CD14-positive monocyte (primary cell): ENCODE measurements around the gene GCNT1. TPM values are rescaled to one million over a fixed set of nuclear protein-coding genes. Genes with fewer than 3 reads are reported as not detected.
A peak's percentile ranks its signal among the peaks of the same experiment; 100 is the strongest.
"Not testable (repeated sequence)": the region's sequence is repeated elsewhere in the genome, so short reads cannot be mapped to it uniquely, and the experiment has no call there.

ENCODE experiments used
- DNase-seq, 3 donors: peaks; one replicate each; pipeline ENCODE4 v3.0.0-alpha.2; 2011 to 2022
- H2AFZ ChIP-seq: 2 replicates; pipeline ENCODE4 v1.6.0; 2012; ENCODE audit warnings: mild to moderate bottlenecking, low read depth, low read length, inconsistent platforms; ENCODE audit not compliant: insufficient read depth, poor library complexity, severe bottlenecking
- H3K27ac ChIP-seq, 2 donors: 1 replicate in 1 of 2; 2 replicates in 1 of 2; pipeline ENCODE4 v1.5.1; 2012 to 2013; ENCODE audit warnings: low read length in 2 of 2, control low read depth in 1 of 2, inconsistent platforms in 1 of 2, low read depth in 1 of 2, mild to moderate bottlenecking in 1 of 2
- H3K27me3 ChIP-seq, 2 donors: one replicate each; pipeline versions ENCODE4 v1.6.0 to v1.6.1; 2011 to 2013; ENCODE audit warnings: low read length in 2 of 2; ENCODE audit not compliant: control insufficient read depth in 2 of 2, insufficient read depth in 2 of 2
- H3K36me3 ChIP-seq, 2 donors: replicated peaks in 1 of 2; 1 replicate in 1 of 2; 2 replicates in 1 of 2; pipeline versions ENCODE4 v1.5.1 to v1.6.1; 2012 to 2013; ENCODE audit warnings: low read length in 2 of 2, control low read depth in 1 of 2, inconsistent platforms in 1 of 2, mild to moderate bottlenecking in 1 of 2; ENCODE audit not compliant: insufficient read depth in 2 of 2, control insufficient read depth in 1 of 2
- H3K4me1 ChIP-seq, 2 donors: 1 replicate in 1 of 2; 2 replicates in 1 of 2; pipeline versions ENCODE4 v1.5.1 to v1.6.1; 2012 to 2013; ENCODE audit warnings: low read length in 2 of 2, control low read depth in 1 of 2, inconsistent platforms in 1 of 2, mild to moderate bottlenecking in 1 of 2, moderate library complexity in 1 of 2; ENCODE audit not compliant: insufficient read depth in 2 of 2, control insufficient read depth in 1 of 2
- H3K4me2 ChIP-seq: replicated peaks from 2 replicates; pipeline ENCODE3; 2012; ENCODE audit warnings: low read length, moderate library complexity, mild to moderate bottlenecking; ENCODE audit not compliant: poor library complexity, severe bottlenecking; ENCODE audit errors: extremely low read depth
- H3K4me3 ChIP-seq, 3 experiments: fragments of 200-600 bp in 1 of 3; sonication (generic) in 1 of 3; replicated peaks in 1 of 3; 1 replicate in 2 of 3; 2 replicates in 1 of 3; pipeline ENCODE4 v1.5.1; 2011 to 2013; ENCODE audit warnings: low read length in 3 of 3, mild to moderate bottlenecking in 3 of 3, control low read depth in 2 of 3, low read depth in 2 of 3, inconsistent platforms in 1 of 3, moderate library complexity in 1 of 3
- H3K79me2 ChIP-seq: 2 replicates; pipeline ENCODE4 v1.6.0; 2012; ENCODE audit warnings: mild to moderate bottlenecking, control low read depth, inconsistent platforms, low read length, moderate library complexity; ENCODE audit not compliant: insufficient read depth
- H3K9ac ChIP-seq: 2 replicates; pipeline ENCODE4 v1.6.0; 2017; ENCODE audit warnings: low read length, mild to moderate bottlenecking; ENCODE audit not compliant: insufficient read depth, poor library complexity, severe bottlenecking
- H3K9me3 ChIP-seq, 2 donors: replicated peaks in 1 of 2; 1 replicate in 1 of 2; 2 replicates in 1 of 2; pipeline versions ENCODE4 v1.5.1 to v1.6.1; 2012 to 2013; ENCODE audit warnings: low read length in 2 of 2, control low read depth in 1 of 2; ENCODE audit not compliant: control insufficient read depth in 1 of 2, insufficient read depth in 1 of 2
- H4K20me1 ChIP-seq: 2 replicates; pipeline ENCODE4 v1.6.0; 2012; ENCODE audit warnings: mild to moderate bottlenecking, low read length, control low read depth, moderate library complexity; ENCODE audit not compliant: insufficient read depth
- H3K27ac Mint-ChIP-seq, 7 donors: one replicate each; pipeline ENCODE4 v1.8.0; 2020; ENCODE audit warnings: mild to moderate bottlenecking in 7 of 7, mixed read lengths in 7 of 7, moderate library complexity in 6 of 7, inconsistent platforms in 2 of 7
- H3K27me3 Mint-ChIP-seq, 3 donors: one replicate each; pipeline ENCODE4 v1.8.0; 2021 to 2022; ENCODE audit warnings: low read depth in 3 of 3, mild to moderate bottlenecking in 3 of 3, mixed read lengths in 3 of 3, moderate library complexity in 3 of 3, inconsistent platforms in 1 of 3
- H3K36me3 Mint-ChIP-seq, 2 donors: one replicate each; pipeline ENCODE4 v1.8.0; 2020; ENCODE audit warnings: mixed read lengths in 2 of 2, inconsistent platforms in 1 of 2, mild to moderate bottlenecking in 1 of 2
- H3K4me1 Mint-ChIP-seq: one replicate; pipeline ENCODE4 v1.8.0; 2020; ENCODE audit warnings: mild to moderate bottlenecking, mixed read lengths
- H3K4me3 Mint-ChIP-seq, 2 donors: one replicate each; pipeline ENCODE4 v1.8.0; 2020; ENCODE audit warnings: mild to moderate bottlenecking in 2 of 2, mixed read lengths in 2 of 2, moderate library complexity in 1 of 2
- H3K9me3 Mint-ChIP-seq, 7 donors: one replicate each; pipeline ENCODE4 v1.8.0; 2020 to 2022; ENCODE audit warnings: mixed read lengths in 7 of 7, mild to moderate bottlenecking in 6 of 7, moderate library complexity in 6 of 7, inconsistent platforms in 2 of 7
- WGBS: methylation state at CpG from one replicate; pipeline ENCODE4 v1.1.5; 2013; ENCODE audit warnings: missing lambda C conversion rate; ENCODE audit not compliant: insufficient coverage; 5-methylcytosine and 5-hydroxymethylcytosine counted together
- intact Hi-C, 2 donors: fragments of 100-400 bp; cut with micrococcal nuclease; formaldehyde crosslinking; loops; one replicate each; pipeline versions ENCODE4 v1.15.0 to v1.15.1; 2023
- polyA plus RNA-seq, 3 donors: library from polyadenylated mRNA; depleted of rRNA in 1 of 3; unstranded in 2 of 3; stranded (reverse) in 1 of 3; fragments of 300-500 nt in 2 of 3; fragments of >200 nt in 1 of 3; fragmentation: Illumina TruSeq in 2 of 3; gene quantifications; 1 replicate in 2 of 3; 2 replicates in 1 of 3; pipeline ENCODE4 v1.2.3, GENCODE V29; 2012 to 2021
- TF ChIP-seq, protein P1 (sequence below): fragments of 200-600 bp; IDR thresholded peaks from one replicate; pipeline ENCODE4 v1.8.0; 2022; ENCODE audit warnings: antibody characterized with exemption, mild to moderate bottlenecking

GCNT1 gene
- polyA plus RNA-seq, 3 donors = 8.4 to 15.4 (median 9.3) TPM

DNA sequence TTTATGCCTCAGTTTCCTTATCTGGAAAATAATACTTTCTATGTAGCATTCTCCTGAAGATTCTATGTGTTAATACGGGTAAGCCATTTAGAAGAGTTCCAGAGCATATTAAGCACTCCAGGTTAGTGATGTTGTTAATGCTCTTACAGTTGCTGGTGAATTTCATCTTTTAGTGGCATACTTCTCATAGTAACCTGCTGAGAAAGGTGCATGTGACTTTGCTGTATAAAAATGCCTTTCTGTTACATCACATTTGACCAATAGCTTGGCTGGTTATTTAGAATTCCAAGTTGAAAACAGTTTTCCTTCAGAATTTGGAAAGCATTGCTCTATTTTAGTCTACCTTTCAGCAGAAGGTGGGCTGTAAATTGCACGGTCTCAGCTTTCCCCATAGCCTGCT, 27.2 kb downstream of the GCNT1 start:
- Histone ChIP-seq H3K4me1 (peaks cover 28 to 48% of the 10 kb centered on the region in 2 donors), H3K36me3 (no peaks in the 10 kb centered on the region), H3K4me2 (no peak overlapping the region), H4K20me1 (no peaks in the 10 kb centered on the region), H3K79me2 (peaks cover 89% of the 10 kb centered on the region), H3K27me3 (no peaks in the 10 kb centered on the region), H2AFZ (no peak overlapping the region), H3K9me3 (no peaks in the 10 kb centered on the region), H3K27ac (peak overlapping the region in 1 of 2 donors; percentile 73), H3K9ac (no peak overlapping the region), H3K4me3 (no peak overlapping the region)
- DNase-seq = no peak
- H3K9me3 Mint-ChIP-seq = peaks cover 0 to 6% (median 3%) of the 10 kb centered on the region in 7 donors
- no CpG with 5 or more reads among the region's 2 CpGs for WGBS
- no peak overlapping the region for H3K4me3 Mint-ChIP-seq
- peaks cover 53% of the 10 kb centered on the region for H3K4me1 Mint-ChIP-seq
- peak overlapping the region in 1 of 7 donors; percentile 70 for H3K27ac Mint-ChIP-seq
- peaks cover 0 to 1% (median 0%) of the 10 kb centered on the region in 3 donors for H3K27me3 Mint-ChIP-seq
- H3K36me3 Mint-ChIP-seq = peaks cover 2 to 32% of the 10 kb centered on the region in 2 donors
- intact Hi-C loops = no loop called here
- TF ChIP-seq, protein P1, sequence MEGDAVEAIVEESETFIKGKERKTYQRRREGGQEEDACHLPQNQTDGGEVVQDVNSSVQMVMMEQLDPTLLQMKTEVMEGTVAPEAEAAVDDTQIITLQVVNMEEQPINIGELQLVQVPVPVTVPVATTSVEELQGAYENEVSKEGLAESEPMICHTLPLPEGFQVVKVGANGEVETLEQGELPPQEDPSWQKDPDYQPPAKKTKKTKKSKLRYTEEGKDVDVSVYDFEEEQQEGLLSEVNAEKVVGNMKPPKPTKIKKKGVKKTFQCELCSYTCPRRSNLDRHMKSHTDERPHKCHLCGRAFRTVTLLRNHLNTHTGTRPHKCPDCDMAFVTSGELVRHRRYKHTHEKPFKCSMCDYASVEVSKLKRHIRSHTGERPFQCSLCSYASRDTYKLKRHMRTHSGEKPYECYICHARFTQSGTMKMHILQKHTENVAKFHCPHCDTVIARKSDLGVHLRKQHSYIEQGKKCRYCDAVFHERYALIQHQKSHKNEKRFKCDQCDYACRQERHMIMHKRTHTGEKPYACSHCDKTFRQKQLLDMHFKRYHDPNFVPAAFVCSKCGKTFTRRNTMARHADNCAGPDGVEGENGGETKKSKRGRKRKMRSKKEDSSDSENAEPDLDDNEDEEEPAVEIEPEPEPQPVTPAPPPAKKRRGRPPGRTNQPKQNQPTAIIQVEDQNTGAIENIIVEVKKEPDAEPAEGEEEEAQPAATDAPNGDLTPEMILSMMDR = no peak

DNA sequence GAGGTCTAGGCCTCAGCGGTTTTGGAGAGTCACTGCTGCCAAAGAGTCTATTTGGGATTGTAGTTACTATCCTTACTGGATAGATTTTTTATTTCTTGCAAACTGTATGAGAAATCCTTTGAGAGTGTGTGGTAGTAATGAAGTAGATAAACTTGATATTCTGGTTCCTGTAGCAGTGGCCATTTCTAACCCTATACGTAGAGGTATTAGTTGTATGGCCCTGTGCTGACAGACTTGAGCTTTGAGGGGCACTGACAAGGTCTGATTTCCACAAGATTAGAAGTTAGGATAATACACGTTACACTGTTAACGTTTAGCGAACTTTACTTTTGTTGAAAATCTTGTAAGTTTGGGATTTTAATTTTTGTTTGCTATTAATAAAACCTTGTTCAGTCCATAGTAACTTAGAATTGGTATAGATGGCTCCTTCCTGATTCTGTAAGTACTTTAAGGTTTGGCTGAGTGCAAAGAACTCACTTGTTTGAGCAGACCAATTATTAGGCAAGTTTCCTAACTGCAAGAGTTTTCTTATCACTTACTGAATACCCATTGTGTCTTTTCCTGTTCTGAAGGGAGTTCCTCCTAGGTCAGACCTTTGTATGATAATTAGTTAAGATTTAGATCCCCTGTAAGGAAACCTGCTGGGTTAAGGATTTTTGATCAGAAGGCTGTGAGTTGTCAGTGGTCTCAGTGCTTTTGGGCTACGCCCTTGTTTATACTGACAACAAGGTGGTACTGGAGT, 31.4 kb downstream of the GCNT1 start:
- Histone ChIP-seq H3K27ac (peak overlapping the region in 1 of 2 donors; percentile 73), H3K36me3 (peaks cover 4 to 14% of the 10 kb centered on the region in 2 donors), H3K4me3 (peak overlapping the region in 2 of 3 experiments; percentile 4 to 7), H4K20me1 (no peaks in the 10 kb centered on the region), H3K9ac (no peak overlapping the region), H3K9me3 (peaks cover 0 to 9% of the 10 kb centered on the region in 2 donors), H3K4me1 (peaks cover 33 to 54% of the 10 kb centered on the region in 2 donors), H3K79me2 (peaks cover 87% of the 10 kb centered on the region), H3K4me2 (peak overlapping the region; percentile 46), H2AFZ (peak overlapping the region; percentile 48), H3K27me3 (no peaks in the 10 kb centered on the region)
- H3K27ac Mint-ChIP-seq = peak overlapping the region; percentile 78 to 96 (median 93)
- H3K4me1 Mint-ChIP-seq = peaks cover 60% of the 10 kb centered on the region
- 92% methylated on average over 2 of the region's 6 CpGs for WGBS
- DNase-seq = peak in 1 of 3 donors; percentile 14
- peaks cover 3 to 11% (median 8%) of the 10 kb centered on the region in 7 donors for H3K9me3 Mint-ChIP-seq
- peaks cover 0 to 1% (median 0%) of the 10 kb centered on the region in 3 donors for H3K27me3 Mint-ChIP-seq
- peak overlapping the region; percentile 63 to 85 for H3K4me3 Mint-ChIP-seq
- TF ChIP-seq, protein P1 = no peak
- peaks cover 22 to 46% of the 10 kb centered on the region in 2 donors for H3K36me3 Mint-ChIP-seq
- intact Hi-C loops = no loop called here

DNA sequence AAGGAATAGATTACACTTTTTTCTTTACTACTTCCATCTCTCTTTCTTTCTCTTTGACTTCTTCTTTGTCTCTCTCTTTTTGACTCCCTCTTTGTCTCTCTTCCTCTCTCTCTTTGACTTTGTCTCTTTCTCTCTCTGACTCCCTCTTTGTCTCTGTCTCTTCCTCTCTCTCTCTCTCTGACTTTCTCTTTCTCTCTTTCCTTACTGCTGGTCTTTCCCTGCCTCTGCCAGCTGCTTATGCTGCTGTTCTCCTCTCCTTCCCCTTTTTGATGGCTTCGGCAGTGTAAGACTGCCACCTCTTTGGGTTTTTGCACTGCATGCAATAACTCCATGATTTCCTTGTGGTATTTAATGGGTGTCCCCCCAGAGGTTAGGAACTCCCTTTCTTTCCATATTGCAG, 32.1 kb downstream of the GCNT1 start:
- peak overlapping the region; percentile 46 for H3K4me2 ChIP-seq

More for the DNA sequence above, 32.1 kb downstream of the GCNT1 start:
- Mint-ChIP-seq H3K4me1 (peaks cover 55% of the 10 kb centered on the region), H3K9me3 (peaks cover 3 to 13% (median 9%) of the 10 kb centered on the region in 7 donors), H3K4me3 (peak overlapping the region; percentile 63 to 85), H3K36me3 (peaks cover 24 to 48% of the 10 kb centered on the region in 2 donors), H3K27ac (peak overlapping the region; percentile 78 to 96 (median 93))
- H3K27me3 Mint-ChIP-seq, H3K27me3 ChIP-seq, H3K9me3 ChIP-seq, H4K20me1 ChIP-seq, intact Hi-C loops: not testable (repeated sequence)
- peak overlapping the region; percentile 17 to 73 for H3K27ac ChIP-seq
- peaks cover 5 to 21% of the 10 kb centered on the region in 2 donors for H3K36me3 ChIP-seq
- no CpG with 5 or more reads among the region's 1 CpG for WGBS
- H3K9ac ChIP-seq = peak overlapping the region; percentile 7
- DNase-seq = peak; percentile 9 to 38 (median 24)
- H3K79me2 ChIP-seq = peaks cover 87% of the 10 kb centered on the region
- H2AFZ ChIP-seq = peak overlapping the region; percentile 48
- H3K4me1 ChIP-seq = peaks cover 33 to 54% of the 10 kb centered on the region in 2 donors
- peak overlapping the region in 2 of 3 experiments; percentile 4 to 7 for H3K4me3 ChIP-seq
